Astrocyte of the spinal cord (primary cell): Measurements from ENCODE around the gene RPLP2.

Source experiments
- DNase-seq: peaks from one replicate; pipeline ENCODE4 v3.0.0; 2011; ENCODE audit warnings: low read depth, low spot score
- H3K4me3 ChIP-seq: 2 replicates; pipeline ENCODE4 v1.5.1; 2011; ENCODE audit warnings: low read depth, mild to moderate bottlenecking, low read length, moderate library complexity
- in situ Hi-C: cut with HindIII; loops from 2 replicates; pipeline ENCODE4 v1.10.0; 2017; ENCODE audit warnings: low sequenced_read_pairs
- TF ChIP-seq, protein P1 (sequence below): IDR thresholded peaks from 2 replicates; pipeline ENCODE4 v1.5.1; 2012; ENCODE audit warnings: low read depth, mild to moderate bottlenecking, low read length, inconsistent platforms

The RPLP2 gene

DNA sequence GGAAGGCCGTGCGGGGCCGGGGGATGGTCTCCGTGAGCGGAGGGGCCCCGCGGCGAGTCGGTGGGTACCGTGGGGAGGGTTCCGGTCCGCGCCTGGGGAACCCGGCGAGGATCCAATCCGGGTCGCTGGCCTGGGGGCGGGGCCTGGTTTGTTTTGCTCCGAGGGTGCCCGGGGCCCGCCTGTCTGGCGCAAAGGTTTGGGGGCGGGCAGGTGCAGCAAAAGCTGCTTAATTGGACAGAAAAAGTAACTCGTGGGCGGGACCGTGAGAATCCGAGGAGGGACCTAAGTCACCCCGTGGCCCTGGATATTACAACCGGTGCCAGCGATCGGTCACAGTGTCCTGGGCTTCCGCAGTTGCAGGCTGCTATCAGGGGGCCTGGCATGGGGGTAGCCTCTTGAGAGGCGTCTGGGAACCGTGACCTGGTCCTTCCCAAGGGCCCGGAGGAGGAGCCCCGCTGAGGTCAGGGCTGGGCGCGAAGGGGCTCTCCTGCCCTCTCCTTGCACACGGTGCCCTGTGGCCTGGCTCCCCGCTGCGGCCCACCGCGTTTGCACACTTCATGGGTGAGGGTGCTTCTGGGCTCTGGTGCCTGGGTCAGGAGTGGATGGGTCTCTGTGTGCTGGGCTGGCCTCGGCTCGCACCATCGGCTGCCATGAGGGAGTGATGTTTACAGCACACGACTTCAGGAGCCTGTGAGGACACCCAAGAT lies 10.3 kb downstream of the RPLP2 start:
- DNase-seq = peak; percentile 62
- H3K4me3 ChIP-seq = peak overlapping the region; percentile 62
- in situ Hi-C loops = no loop called here
- TF ChIP-seq, protein P1, sequence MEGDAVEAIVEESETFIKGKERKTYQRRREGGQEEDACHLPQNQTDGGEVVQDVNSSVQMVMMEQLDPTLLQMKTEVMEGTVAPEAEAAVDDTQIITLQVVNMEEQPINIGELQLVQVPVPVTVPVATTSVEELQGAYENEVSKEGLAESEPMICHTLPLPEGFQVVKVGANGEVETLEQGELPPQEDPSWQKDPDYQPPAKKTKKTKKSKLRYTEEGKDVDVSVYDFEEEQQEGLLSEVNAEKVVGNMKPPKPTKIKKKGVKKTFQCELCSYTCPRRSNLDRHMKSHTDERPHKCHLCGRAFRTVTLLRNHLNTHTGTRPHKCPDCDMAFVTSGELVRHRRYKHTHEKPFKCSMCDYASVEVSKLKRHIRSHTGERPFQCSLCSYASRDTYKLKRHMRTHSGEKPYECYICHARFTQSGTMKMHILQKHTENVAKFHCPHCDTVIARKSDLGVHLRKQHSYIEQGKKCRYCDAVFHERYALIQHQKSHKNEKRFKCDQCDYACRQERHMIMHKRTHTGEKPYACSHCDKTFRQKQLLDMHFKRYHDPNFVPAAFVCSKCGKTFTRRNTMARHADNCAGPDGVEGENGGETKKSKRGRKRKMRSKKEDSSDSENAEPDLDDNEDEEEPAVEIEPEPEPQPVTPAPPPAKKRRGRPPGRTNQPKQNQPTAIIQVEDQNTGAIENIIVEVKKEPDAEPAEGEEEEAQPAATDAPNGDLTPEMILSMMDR = no peak

DNA sequence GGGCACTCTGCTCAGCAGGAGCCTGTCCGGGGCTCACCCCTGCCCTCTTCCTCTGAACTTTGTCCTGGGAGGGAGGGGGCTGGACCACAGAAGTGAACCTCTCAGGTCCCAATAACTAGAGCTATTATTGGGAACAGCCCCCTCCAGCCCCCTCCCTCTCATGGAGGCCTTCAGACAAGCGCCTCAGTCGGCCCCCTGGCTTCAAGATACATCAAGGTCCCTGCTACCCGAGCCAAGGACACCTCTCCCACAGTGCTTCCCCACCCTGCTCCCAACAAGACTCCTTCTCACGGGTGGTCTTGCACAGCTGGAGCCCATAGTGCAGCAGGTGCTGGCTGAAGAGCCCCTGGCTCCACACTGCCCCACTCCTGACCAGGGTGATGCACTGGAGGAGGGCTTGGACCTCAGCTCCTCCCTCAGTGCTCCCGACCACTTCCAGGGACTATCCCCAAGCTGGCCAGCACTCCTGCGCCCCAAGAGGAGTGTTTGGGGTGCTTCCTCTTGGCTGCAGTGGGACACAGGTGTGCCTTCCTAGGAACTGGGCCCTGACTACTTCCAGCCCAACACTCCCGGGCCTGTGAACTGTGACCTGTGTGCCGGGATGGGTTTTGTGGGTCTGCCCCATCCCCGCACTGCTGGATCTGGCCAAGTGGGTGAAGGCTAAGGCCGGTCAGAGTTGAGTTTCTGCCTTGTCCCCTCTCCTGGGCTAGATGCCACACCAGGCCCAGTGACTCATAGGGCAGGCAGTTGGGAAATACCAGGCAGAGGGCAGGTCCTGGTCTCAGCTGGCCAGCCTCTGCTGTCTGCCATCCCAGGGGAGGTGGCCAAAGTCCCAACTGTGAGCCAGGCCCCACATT lies 11.1 kb downstream of the RPLP2 start:
- in situ Hi-C loops = no loop called here
- H3K4me3 ChIP-seq = peak overlapping the region; percentile 62
- TF ChIP-seq, protein P1 = no peak
- DNase-seq = no peak

DNA sequence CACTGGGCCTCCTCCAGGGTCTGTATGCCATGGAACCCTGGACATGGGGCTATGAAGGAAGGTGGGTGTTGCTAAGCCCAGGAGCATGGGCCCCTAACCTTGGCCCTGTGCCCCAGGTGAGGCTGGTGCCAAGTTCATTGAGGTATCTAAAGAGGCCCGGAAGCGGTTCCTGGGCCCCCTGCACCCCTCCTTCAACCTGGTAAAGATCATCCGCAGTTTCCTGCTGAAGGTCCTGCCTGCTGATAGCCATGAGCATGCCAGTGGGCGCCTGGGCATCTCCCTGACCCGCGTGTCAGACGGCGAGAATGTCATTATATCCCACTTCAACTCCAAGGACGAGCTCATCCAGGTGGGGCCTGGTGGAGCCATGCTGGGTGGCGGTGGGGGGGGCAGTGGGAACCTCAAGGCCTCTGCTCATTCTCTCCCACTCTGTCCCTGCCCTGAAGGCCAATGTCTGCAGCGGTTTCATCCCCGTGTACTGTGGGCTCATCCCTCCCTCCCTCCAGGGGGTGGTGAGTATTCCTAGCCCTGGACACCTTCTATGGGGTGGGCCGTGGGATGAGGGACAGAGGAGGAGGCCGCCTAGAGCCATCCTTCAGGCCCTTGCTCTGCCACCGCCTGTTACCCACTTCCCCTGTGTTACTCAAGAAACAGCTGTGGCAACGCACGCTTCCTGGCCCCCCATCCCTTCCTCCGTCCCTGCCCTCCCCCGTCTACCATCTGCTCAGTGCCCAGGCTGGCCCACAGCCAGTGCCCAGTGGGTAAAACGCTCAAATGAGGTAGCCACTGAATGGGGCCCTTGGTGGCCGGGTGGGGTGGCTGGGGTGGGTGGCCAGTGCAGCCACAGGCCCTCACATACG lies 12.0 kb downstream of the RPLP2 start:
- no peak for DNase-seq
- no peak overlapping the region for H3K4me3 ChIP-seq
- in situ Hi-C loops = no loop called here

DNA sequence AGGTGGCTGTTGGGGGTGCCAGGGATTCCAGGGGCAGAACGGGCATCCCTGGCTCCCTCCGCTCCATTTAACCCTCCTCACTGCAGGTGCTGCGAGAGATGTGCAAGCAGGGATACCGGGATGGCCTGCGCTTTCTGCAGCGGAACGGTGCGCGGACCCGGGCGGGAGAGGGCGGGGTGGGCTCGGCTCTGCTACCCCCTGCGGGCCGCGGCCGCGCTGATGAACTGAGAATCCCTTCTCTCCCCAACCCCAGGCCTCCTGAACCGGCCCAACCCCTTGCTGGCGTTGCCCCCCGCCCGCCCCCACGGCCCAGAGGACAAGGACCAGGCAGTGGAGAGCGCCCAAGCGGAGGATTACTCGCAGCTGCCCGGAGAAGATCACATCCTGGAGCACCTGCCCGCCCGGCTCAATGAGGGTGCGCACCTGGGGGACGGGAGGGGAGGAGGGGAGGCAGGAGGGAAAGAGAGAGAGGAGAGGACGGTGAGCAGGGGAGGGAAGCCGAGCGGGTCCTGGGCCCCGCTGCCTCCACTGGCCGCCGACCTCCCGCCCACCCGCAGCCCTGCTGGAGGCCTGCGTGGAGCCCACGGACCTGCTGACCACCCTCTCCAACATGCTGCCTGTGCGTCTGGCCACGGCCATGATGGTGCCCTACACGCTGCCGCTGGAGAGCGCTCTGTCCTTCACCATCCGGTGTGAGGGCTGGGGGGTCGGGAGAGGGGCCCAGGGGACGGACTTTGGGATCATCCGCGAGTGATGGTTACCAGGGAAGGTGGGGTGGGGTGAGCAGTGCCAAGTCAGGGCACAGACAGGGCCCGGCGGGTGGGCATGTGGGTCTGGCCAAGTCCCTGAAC lies 13.9 kb downstream of the RPLP2 start:
- TF ChIP-seq, protein P1 = no peak
- in situ Hi-C loops = no loop called here
- H3K4me3 ChIP-seq = no peak overlapping the region
- no peak for DNase-seq

More for the DNA sequence above, 12.0 kb downstream of the RPLP2 start:
- TF ChIP-seq, protein P1 = no peak

DNA sequence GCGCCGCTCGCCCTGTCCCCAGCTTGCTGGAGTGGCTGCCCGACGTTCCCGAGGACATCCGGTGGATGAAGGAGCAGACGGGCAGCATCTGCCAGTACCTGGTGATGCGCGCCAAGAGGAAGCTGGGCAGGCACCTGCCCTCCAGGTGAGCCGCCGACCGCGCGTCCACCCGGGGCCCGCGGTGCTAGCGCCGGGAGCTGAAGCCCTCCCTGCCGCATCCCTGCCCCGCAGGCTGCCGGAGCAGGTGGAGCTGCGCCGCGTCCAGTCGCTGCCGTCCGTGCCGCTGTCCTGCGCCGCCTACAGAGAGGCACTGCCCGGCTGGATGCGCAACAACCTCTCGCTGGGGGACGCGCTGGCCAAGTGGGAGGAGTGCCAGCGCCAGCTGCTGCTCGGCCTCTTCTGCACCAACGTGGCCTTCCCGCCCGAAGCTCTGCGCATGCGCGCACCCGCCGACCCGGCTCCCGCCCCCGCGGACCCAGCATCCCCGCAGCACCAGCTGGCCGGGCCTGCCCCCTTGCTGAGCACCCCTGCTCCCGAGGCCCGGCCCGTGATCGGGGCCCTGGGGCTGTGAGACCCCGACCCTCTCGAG lies 14.6 kb downstream of the RPLP2 start:
- DNase-seq = no peak
- in situ Hi-C loops = no loop called here
- no peak overlapping the region for H3K4me3 ChIP-seq
- TF ChIP-seq, protein P1 = no peak
